MM.1S (cell line): ENCODE measurements around the gene FBLN1.

ENCODE experiments used
- EZH2phosphoT487 ChIP-seq: fragments of 300-600 bp; sonication (generic); IDR thresholded peaks from 2 replicates; pipeline ENCODE4 v1.6.1; 2018; ENCODE audit warnings: antibody characterized with exemption, low read length
- TF ChIP-seq, protein P1 (sequence below): fragments of 300-600 bp; sonication (generic); IDR thresholded peaks from 2 replicates; pipeline ENCODE4 v1.5.1; 2016; ENCODE audit warnings: antibody characterized with exemption, low read length, mixed read lengths

DNA sequence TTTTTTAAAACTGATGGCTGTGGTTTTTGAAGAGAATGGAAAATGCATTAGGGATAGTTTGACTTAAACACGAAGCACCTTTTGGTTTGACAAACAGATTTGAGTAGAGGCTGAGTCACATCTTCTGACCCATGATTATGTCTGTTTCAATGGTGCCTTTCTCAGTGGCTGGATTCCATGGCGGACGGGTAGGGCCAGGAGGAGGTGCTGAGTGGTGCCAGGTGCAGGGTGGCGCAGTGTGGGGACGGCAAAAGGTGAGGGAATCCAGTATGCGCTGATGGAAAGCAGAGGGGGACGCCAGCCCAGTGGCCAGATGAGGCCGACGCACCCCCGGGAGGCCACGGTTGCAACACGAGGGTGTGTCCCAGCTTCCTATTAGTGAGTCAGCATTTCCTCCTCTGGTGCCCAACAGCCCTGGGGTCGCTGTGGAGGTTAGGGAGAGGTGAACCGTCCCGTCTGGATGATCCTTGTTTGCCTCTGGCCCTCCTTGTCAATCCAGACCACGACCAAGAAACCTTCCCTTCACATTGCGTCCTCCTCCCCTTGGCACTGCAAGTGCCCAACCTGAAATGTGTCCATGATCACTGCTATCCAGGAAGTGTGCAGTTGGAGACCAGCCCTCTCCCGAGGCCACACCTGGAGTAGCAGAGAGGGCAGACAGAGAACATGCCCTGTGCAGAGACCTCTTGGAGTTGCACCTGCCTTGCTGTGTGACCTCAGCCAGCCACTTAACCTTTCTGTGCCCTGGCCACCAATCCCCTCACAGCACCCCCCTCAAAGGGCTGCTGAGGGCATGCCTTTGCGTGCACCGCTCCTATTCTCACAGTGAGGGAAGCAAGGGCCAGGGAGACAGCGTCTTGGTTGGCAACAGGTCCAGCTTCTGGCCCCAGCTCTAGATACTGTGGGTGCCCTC, 136.4 kb downstream of the FBLN1 start:
- TF ChIP-seq, protein P1, sequence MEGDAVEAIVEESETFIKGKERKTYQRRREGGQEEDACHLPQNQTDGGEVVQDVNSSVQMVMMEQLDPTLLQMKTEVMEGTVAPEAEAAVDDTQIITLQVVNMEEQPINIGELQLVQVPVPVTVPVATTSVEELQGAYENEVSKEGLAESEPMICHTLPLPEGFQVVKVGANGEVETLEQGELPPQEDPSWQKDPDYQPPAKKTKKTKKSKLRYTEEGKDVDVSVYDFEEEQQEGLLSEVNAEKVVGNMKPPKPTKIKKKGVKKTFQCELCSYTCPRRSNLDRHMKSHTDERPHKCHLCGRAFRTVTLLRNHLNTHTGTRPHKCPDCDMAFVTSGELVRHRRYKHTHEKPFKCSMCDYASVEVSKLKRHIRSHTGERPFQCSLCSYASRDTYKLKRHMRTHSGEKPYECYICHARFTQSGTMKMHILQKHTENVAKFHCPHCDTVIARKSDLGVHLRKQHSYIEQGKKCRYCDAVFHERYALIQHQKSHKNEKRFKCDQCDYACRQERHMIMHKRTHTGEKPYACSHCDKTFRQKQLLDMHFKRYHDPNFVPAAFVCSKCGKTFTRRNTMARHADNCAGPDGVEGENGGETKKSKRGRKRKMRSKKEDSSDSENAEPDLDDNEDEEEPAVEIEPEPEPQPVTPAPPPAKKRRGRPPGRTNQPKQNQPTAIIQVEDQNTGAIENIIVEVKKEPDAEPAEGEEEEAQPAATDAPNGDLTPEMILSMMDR: no peak
- no peak for TF ChIP-seq EZH2phosphoT487
